Uterus (tissue), 2 donors: ENCODE measurements around the gene PRMT7.

Experiments
- CTCF ChIP-seq, 4 experiments: fragments of 200-600 bp in 2 of 4; fragments of 450-650 bp in 2 of 4; sonication (generic) in 2 of 4; IDR thresholded peaks; one replicate each; pipeline ENCODE4 v1.5.1; 2016 to 2019; ENCODE audit warnings: antibody characterized with exemption in 4 of 4, mild to moderate bottlenecking in 2 of 4, moderate library complexity in 1 of 4
- POLR2A ChIP-seq, 2 donors: fragments of 450-650 bp; IDR thresholded peaks; one replicate each; pipeline ENCODE4 v1.6.1; 2016; ENCODE audit warnings: antibody characterized with exemption in 2 of 2, mild to moderate bottlenecking in 1 of 2, moderate library complexity in 1 of 2

- TF ChIP-seq CTCF (IDR thresholded peaks at IDR 0.05) (no peak), POLR2A (IDR thresholded peaks at IDR 0.05) (no peak)
Measured at GRCh38 chr16:68290450-68290849, 20.4 kb upstream of the PRMT7 start.
